Right lobe of liver (tissue), 4 donors: ENCODE data around the gene ATXN7.

Experiments
- CTCF ChIP-seq, 4 donors: fragments of 200-600 bp in 3 of 4; fragments of 450-650 bp in 1 of 4; IDR thresholded peaks; one replicate each; pipeline versions ENCODE4 v1.5.1 to v1.8.0; 2016 to 2022; ENCODE audit warnings: antibody characterized with exemption in 4 of 4, mild to moderate bottlenecking in 2 of 4
- POLR2A ChIP-seq: fragments of 450-650 bp; IDR thresholded peaks from one replicate; pipeline ENCODE4 v1.6.1; 2017; ENCODE audit warnings: antibody characterized with exemption, mild to moderate bottlenecking
- donor health status: DM: no; HTN: no; CAD: no.
- donor health status: DM: no; HTN: no; CAD: no.
- donor health status: DM: no; HTN: yes; CAD: no.

DNA sequence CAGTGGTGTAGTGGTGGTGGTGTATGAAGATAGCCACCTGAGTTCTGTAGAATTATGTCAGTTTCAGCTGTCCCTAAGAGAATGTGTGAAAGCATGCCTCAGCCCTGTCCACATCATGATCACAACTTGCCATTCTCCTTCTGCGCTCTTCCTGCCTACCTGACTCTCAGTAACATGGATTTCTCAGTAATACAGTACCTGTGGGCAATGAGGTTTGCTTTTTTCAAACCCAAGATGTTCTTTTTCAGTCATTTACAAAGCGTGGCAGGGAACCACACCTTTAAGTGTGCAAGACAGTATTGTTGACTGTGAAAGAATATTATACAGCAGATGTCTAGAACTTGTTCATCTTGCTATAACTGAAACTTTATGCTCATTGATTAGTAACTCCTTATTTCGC is 120.7 kb downstream of the ATXN7 start:
- no peak for TF ChIP-seq CTCF (IDR thresholded peaks at IDR 0.05)
- TF ChIP-seq POLR2A = no peak
